ENCODE data around the gene SCN5A. TPM values are rescaled to one million over a fixed set of nuclear protein-coding genes. Genes with fewer than 3 reads are reported as not detected.

SCN5A gene
- total RNA-seq, 4 donors from 2014 or later, result 0.19 TPM; not detected in 3

DNA sequence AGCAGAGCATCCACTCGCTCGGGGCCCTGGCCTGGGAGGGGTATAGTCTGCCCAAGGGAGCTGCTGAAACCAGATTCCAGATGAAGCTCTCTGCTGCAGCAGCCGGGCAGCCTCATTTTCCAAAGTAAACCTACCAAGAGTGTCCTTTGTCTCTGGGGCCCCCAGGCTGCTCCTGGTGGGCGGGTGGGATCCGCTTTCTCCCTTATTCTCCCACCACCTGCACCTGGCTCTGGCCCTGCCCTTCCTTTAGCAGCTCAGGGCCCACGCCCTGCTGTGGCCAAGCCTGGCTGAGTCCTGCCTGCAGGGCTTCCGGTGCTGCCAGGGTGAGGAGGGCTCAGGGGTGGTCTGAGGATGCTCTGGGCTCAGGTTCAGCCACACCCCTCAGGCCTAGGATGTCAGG lies 13.0 kb downstream of the SCN5A start:
- TF ChIP-seq, protein P1, sequence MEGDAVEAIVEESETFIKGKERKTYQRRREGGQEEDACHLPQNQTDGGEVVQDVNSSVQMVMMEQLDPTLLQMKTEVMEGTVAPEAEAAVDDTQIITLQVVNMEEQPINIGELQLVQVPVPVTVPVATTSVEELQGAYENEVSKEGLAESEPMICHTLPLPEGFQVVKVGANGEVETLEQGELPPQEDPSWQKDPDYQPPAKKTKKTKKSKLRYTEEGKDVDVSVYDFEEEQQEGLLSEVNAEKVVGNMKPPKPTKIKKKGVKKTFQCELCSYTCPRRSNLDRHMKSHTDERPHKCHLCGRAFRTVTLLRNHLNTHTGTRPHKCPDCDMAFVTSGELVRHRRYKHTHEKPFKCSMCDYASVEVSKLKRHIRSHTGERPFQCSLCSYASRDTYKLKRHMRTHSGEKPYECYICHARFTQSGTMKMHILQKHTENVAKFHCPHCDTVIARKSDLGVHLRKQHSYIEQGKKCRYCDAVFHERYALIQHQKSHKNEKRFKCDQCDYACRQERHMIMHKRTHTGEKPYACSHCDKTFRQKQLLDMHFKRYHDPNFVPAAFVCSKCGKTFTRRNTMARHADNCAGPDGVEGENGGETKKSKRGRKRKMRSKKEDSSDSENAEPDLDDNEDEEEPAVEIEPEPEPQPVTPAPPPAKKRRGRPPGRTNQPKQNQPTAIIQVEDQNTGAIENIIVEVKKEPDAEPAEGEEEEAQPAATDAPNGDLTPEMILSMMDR (IDR thresholded peaks at IDR 0.05; ENCODE audit: low read depth), result no peak

DNA sequence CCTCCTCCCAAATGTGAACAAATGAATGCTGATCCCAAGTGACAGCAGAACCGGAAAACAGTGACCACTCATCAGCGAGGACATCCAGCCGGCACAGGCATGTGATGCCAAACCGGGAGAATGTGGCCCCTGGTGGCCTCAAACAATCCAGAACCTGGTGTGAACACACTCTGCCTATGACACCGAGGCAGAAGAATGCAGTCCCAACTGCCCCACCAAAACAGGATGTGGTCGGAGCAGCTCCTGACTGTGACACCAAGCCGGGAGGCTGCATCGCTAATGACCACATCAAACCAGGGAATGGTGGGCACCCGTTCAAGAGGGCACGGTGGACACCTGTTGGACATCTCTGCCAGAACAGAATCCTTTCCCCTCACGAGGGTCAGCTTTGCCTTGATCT lies 15.4 kb downstream of the SCN5A start:
- TF ChIP-seq, protein P1 (IDR thresholded peaks at IDR 0.05; ENCODE audit: low read depth), result no peak

DNA sequence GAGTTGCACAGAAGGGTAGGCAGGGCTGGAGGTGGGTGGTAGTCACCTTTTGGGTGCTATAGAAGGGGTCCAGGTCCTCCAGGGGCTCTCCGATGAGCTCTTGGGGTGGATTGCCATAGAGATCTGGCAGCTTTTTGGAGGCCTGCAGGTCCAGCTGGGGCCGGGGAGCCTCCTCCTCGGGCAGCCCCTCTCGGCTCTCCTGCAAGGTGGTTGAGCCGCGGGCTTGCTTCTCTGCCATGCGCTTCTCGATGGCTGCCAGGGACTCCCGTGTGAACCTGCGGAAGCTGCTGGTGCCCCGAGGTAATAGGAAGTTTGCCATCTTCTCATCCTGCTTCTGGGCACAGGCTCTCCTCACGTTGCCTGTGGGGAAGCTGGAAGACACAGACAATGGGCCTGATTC lies 16.5 kb downstream of the SCN5A start:
- TF ChIP-seq, protein P1 (IDR thresholded peaks at IDR 0.05; ENCODE audit: low read depth), result no peak

DNA sequence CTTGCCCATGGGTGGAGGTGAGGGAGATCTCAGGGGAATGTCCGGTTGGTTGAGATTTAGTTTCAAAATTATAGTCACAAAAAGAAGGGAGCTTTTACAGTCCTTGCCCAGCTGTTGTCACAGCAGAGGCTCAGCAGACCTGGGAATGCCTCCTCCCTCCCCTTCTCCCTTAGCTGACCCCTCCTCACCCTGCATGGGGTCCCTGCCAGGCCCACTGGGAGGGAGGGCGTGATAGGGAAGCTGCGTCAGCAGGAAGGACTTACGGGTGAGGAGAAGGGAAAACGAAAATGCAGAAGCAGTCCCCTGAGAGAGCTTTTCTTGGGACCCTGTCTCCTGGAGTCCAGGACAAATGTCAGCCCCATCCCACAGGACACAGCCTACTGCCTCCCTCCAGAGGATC lies 18.9 kb downstream of the SCN5A start:
- TF ChIP-seq, protein P1 (IDR thresholded peaks at IDR 0.05; ENCODE audit: low read depth), result no peak

DNA sequence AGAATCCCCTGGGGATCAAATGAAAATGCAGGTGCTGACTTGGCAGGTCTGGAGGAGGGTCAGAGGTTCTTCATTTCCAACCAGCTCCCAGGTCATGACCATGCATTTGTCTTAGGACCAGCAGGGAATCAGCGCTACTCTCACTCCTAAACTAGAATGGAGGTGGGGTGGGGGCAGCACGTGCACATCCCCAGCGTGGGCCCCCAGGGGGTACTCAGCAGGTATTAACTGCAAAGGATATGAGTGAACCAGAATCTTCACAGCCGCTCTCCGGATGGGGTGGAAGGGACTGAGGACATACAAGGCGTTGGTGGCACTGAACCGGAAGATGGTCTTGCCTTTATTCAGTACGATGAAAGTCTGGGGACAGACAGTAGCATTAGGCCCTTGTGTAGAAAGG lies 19.4 kb downstream of the SCN5A start:
- TF ChIP-seq, protein P1 (IDR thresholded peaks at IDR 0.05; ENCODE audit: low read depth), result no peak

DNA sequence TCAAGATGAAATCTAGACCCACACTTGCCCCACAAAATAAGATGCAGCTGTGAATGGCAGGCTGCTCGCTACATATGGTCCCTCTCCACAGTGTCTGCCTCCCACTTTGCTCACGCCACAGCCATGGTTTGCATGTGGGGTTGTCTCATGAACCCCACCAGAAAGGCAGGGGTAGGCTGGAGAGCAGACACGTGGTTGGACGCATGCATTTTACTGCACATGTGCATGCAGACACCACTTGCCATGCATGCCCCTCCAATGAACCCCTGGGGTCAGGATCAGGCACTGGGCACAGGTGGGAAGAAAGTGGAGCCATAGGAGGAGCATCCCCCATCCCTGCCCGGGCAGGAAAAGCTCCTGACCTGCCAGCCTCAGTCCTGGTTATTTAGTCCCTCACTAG lies 20.7 kb downstream of the SCN5A start:
- TF ChIP-seq, protein P1 (IDR thresholded peaks at IDR 0.05; ENCODE audit: low read depth), result no peak

DNA sequence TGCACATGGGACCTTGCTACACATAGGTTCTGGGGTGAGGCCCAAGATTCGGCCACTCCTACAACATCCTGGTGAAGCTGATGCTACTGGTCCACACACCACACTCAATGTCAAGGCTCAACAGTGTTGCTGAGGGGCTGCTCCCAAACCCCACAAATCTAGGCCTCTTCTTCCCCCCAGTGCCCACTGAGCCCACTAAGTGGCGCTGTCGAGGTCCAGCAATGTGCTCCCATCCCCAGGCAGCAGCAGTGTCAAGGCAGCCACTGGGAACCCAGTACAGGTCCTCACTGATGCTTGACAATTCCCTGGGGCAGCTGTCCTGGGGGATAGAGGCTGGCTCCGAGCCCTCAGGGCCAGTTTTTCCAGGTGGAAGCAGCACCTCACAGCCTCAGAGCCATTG lies 21.5 kb downstream of the SCN5A start:
- TF ChIP-seq, protein P1 (IDR thresholded peaks at IDR 0.05; ENCODE audit: low read depth), result no peak
